HUES6 (cell line): Measurements from ENCODE around the gene TMEM79.
A peak's percentile ranks its signal among the peaks of the same experiment; 100 is the strongest.

Experiments
- H3K27ac ChIP-seq: 2 replicates; pipeline ENCODE4 v1.7.0; 2013; ENCODE audit warnings: low read depth, mild to moderate bottlenecking, low read length, inconsistent platforms
- H3K27me3 ChIP-seq: 2 replicates; pipeline ENCODE4 v1.6.1; 2013; ENCODE audit warnings: low read length; ENCODE audit not compliant: control insufficient read depth, insufficient read depth
- H3K36me3 ChIP-seq: 2 replicates; pipeline ENCODE4 v1.6.1; 2013; ENCODE audit warnings: low read length; ENCODE audit not compliant: control insufficient read depth, insufficient read depth
- H3K4me1 ChIP-seq: 2 replicates; pipeline ENCODE4 v1.6.1; 2013; ENCODE audit warnings: low read length; ENCODE audit not compliant: control insufficient read depth, insufficient read depth
- H3K4me3 ChIP-seq: 2 replicates; pipeline ENCODE4 v1.5.1; 2013; ENCODE audit warnings: low read depth, low read length
- H3K9ac ChIP-seq: one replicate; pipeline ENCODE4 v1.6.1; 2013; ENCODE audit warnings: mild to moderate bottlenecking, low read length
- H3K9me3 ChIP-seq: 2 replicates; pipeline ENCODE4 v1.6.1; 2013; ENCODE audit warnings: low read depth, low read length; ENCODE audit not compliant: control insufficient read depth, insufficient read depth

TMEM79 gene

DNA sequence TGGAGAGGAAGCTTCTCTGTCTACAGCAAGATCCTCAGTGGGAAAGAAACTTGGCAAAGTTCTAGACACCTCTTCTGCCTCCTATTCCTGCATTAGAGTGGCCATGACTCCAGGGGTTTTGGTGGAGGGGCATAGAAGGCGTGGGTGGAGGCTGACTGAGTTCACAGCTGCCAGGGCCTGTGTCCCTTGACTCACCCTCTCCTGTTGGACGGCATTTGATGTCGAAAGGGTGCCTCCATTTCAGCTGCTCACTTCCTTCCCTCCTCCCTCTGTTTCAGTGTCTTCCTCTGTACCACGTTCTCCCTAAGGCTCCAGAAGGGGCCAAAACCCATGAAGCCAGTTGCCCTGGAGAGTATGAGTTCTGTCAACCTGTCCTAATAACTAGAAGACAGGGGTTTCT lies 632 bp downstream of the TMEM79 start:
- H3K36me3 ChIP-seq = peaks cover 8% of the 10 kb centered on the region
- no peaks in the 10 kb centered on the region for H3K9me3 ChIP-seq
- H3K9ac ChIP-seq = no peak overlapping the region
- no peak overlapping the region for H3K27ac ChIP-seq
- H3K4me1 ChIP-seq = 0 out of 2 replicates have a peak, but pooled peaks cover 14% of the 10 kb centered on the region
- H3K4me3 ChIP-seq = no peak overlapping the region
- H3K27me3 ChIP-seq = no peaks in the 10 kb centered on the region

DNA sequence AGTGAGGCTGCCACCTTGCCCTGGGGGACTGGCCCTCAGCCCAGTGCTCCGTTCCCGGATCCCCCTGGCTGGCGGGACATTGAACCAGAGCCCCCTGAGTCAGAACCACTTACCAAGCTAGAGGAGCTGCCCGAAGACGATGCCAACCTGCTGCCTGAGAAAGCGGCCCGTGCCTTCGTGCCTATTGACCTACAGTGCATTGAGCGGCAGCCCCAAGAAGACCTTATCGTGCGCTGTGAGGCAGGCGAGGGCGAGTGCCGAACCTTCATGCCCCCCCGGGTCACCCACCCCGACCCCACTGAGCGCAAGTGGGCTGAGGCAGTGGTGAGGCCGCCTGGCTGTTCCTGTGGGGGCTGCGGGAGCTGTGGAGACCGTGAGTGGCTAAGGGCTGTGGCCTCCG lies 1.3 kb downstream of the TMEM79 start:
- H3K9ac ChIP-seq = no peak overlapping the region
- H3K9me3 ChIP-seq = no peaks in the 10 kb centered on the region
- no peak overlapping the region for H3K4me3 ChIP-seq
- no peak overlapping the region for H3K27ac ChIP-seq
- no peaks in the 10 kb centered on the region for H3K27me3 ChIP-seq
- 0 out of 2 replicates have a peak, but pooled peaks cover 14% of the 10 kb centered on the region for H3K4me1 ChIP-seq
- peaks cover 2% of the 10 kb centered on the region for H3K36me3 ChIP-seq

DNA sequence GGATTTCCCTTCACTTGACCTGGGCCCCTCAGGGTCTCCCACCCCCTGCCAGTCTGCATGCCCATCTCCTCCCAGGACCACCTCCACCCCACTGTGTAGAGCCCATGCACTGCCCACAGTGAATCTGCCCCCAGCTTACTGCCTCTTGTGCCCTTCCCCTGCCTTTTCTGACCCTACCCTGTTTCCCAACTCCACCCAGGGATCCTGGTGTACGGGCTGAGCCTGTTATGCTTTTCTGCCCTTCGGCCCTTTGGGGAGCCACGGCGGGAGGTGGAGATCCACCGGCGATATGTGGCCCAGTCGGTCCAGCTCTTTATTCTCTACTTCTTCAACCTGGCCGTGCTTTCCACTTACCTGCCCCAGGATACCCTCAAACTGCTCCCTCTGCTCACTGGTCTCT lies 1.9 kb downstream of the TMEM79 start:
- no peak overlapping the region for H3K9ac ChIP-seq
- H3K9me3 ChIP-seq = no peaks in the 10 kb centered on the region
- H3K36me3 ChIP-seq = peaks cover 2% of the 10 kb centered on the region
- H3K27me3 ChIP-seq = no peaks in the 10 kb centered on the region
- no peak overlapping the region for H3K27ac ChIP-seq
- 0 out of 2 replicates have a peak, but pooled peaks cover 14% of the 10 kb centered on the region for H3K4me1 ChIP-seq
- H3K4me3 ChIP-seq = no peak overlapping the region

DNA sequence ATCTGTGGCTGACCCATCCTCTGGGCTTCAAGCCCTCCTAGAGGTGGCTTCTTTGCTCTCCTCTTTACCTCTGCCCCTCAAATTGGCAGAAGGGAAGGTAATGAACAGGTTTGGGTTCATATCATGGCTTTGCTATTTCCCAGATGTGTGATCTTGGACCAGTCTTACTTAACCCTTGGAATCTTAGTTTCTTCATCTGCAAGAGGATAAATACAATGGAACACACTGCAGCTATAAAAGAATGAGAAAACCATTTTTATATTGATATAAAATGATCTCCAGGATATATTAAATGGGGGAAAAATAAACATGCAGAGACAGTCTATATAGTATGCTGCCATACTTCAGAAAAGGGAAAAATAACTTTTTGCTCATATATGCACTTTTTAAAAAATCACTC lies 5.7 kb downstream of the TMEM79 start:
- Histone ChIP-seq H3K27me3 (no peaks in the 10 kb centered on the region), H3K27ac (no peak overlapping the region), H3K4me1 (peaks cover 7% of the 10 kb centered on the region; the same call in 1 of the 2 replicates), H3K4me3 (no peak overlapping the region), H3K36me3 (peaks cover 17% of the 10 kb centered on the region), H3K9me3 (no peaks in the 10 kb centered on the region), H3K9ac (no peak overlapping the region)

DNA sequence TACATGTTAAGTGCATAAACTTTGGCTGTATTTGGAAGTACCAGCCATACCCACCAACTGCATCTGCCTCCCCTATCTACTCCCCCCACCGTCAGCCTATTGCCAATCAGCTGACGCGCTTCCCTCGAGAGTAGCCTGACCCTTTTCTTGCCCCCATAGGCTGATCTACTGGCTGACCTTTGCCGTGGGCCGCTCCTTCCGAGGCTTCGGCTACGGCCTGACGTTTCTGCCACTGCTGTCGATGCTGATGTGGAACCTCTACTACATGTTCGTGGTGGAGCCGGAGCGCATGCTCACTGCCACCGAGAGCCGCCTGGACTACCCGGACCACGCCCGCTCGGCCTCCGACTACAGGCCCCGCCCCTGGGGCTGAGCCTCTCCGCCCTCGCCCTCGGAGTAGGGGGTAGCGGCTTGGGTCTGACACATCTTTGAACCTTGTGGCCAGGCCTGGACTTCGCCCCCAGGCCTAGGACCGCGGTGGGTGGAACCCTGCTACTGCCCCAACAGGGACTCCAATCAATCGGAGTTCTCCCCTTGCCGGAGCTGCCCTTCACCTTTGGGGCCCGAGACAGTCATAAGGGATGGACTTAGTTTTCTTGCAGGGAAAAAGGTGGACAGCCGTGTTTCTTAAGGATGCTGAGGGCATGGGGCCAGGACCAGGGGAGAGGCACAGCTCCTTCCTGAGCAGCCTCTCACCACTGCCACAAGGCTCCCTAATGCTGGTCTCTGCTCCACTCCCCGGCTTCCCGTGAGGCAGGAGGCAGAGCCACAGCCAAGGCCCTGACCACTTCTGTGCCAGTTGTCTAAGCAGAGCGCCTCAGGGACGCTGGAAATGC lies 7.3 kb downstream of the TMEM79 start:
- H3K27ac ChIP-seq = no peak overlapping the region
- no peaks in the 10 kb centered on the region for H3K27me3 ChIP-seq
- peak overlapping the region; percentile 30 for H3K9ac ChIP-seq
- H3K9me3 ChIP-seq = no peaks in the 10 kb centered on the region
- H3K4me3 ChIP-seq = peak overlapping the region; percentile 57
- peaks cover 13% of the 10 kb centered on the region for H3K4me1 ChIP-seq
- peaks cover 17% of the 10 kb centered on the region for H3K36me3 ChIP-seq

GRCh38 chr1:156293098-156293434 lies 8.9 kb downstream of the TMEM79 start:
- Histone ChIP-seq H3K4me3 (no peak overlapping the region), H3K27ac (no peak overlapping the region), H3K36me3 (peaks cover 17% of the 10 kb centered on the region), H3K4me1 (peaks cover 13% of the 10 kb centered on the region), H3K27me3 (no peaks in the 10 kb centered on the region), H3K9me3 (no peaks in the 10 kb centered on the region), H3K9ac (no peak overlapping the region)

- Histone ChIP-seq H3K9me3 (no peaks in the 10 kb centered on the region), H3K36me3 (peaks cover 17% of the 10 kb centered on the region), H3K4me1 (peaks cover 13% of the 10 kb centered on the region), H3K27me3 (no peaks in the 10 kb centered on the region), H3K4me3 (no peak overlapping the region), H3K9ac (no peak overlapping the region), H3K27ac (no peak overlapping the region)
Observed at GRCh38 chr1:156293895-156294294, 9.8 kb downstream of the TMEM79 start.

GRCh38 chr1:156295391-156295947 lies 11.3 kb downstream of the TMEM79 start, which contains the start of gene GLMP:
Gene GLMP, minus strand, starts transcription at chr1:156295679. Its CDS starts 34 bp downstream, at chr1:156295645.
- H3K4me3 ChIP-seq = peak within 1 kb of the TSS; percentile 88
- H3K36me3 ChIP-seq = peaks cover 15% of the 10 kb centered on the region; the same call in 1 of the 2 replicates
- H3K27ac ChIP-seq = no peak within 1 kb of the TSS

GRCh38 chr1:156298852-156299357 lies 14.8 kb downstream of the TMEM79 start, which contains the start of gene VHLL:
Gene VHLL, minus strand, starts transcription at chr1:156299307. Its CDS starts 118 bp downstream, at chr1:156299189.
- Histone ChIP-seq H3K4me1 (peaks cover 8% of the 10 kb centered on the region), H3K9ac (no peak within 1 kb of the TSS), H3K27ac (no peak within 1 kb of the TSS), H3K36me3 (peaks cover 15% of the 10 kb centered on the region), H3K27me3 (no peaks in the 10 kb centered on the region), H3K4me3 (no peak within 1 kb of the TSS), H3K9me3 (no peaks in the 10 kb centered on the region)

More at GRCh38 chr1:156295391-156295947, 11.3 kb downstream of the TMEM79 start, which contains the start of gene GLMP:
- H3K9ac ChIP-seq = peak within 1 kb of the TSS; percentile 66
- no peaks in the 10 kb centered on the region for H3K27me3 ChIP-seq
- H3K9me3 ChIP-seq = no peaks in the 10 kb centered on the region
- H3K4me1 ChIP-seq = peaks cover 13% of the 10 kb centered on the region

- no peak overlapping the region for H3K27ac ChIP-seq
Observed at GRCh38 chr1:156303241-156303640, 19.1 kb downstream of the TMEM79 start.

DNA sequence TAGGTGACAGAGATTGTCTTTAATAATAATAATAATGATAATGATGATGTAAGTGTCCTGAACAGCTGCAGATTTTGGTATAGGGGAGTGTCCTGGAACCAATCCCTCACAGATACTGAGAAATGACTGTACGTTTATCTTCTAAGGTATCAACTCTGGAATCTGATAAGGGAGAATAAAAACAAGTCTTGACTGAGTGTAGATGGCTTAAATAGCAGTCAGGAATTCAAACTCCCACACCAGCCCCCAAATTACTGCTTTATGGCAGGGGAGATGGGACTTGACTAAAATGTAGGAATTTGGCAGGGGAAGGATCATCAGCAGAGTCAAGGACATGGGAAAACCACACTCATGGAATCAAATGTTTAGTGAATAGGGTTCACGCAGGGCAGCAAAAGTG lies 21.1 kb downstream of the TMEM79 start:
- Histone ChIP-seq H3K4me1 (no peaks in the 10 kb centered on the region), H3K27ac (no peak overlapping the region), H3K27me3 (no peaks in the 10 kb centered on the region), H3K9me3 (no peaks in the 10 kb centered on the region), H3K4me3 (no peak overlapping the region), H3K9ac (no peak overlapping the region), H3K36me3 (peaks cover 59% of the 10 kb centered on the region)

More at GRCh38 chr1:156303241-156303640, 19.1 kb downstream of the TMEM79 start:
- Histone ChIP-seq H3K36me3 (peaks cover 39% of the 10 kb centered on the region), H3K27me3 (no peaks in the 10 kb centered on the region), H3K9me3 (no peaks in the 10 kb centered on the region), H3K4me1 (no peaks in the 10 kb centered on the region), H3K4me3 (no peak overlapping the region), H3K9ac (no peak overlapping the region)
